Kidney (tissue), 14 donors: Measurements from ENCODE around the gene POLR1B. TPM values are rescaled to one million over a fixed set of nuclear protein-coding genes. Genes with fewer than 3 reads are reported as not detected.
A peak's percentile ranks its signal among the peaks of the same experiment; 100 is the strongest.
"Not testable (repeated sequence)": the region's sequence is repeated elsewhere in the genome, so short reads cannot be mapped to it uniquely, and the experiment has no call there.

ENCODE experiments used
- DNase-seq, 5 donors: peaks; one replicate each; pipeline ENCODE4 v3.0.0-alpha.2; 2013 to 2020
- FAIRE-seq: peaks from 2 replicates; lab custom pipeline; 2012; peaks lifted over from hg19 to GRCh38; lab: Jason Lieb, UNC
- H3K27ac ChIP-seq, 2 donors: one replicate each; pipeline ENCODE4 v1.7.0; 2013; ENCODE audit warnings: low read depth in 2 of 2, low read length in 2 of 2, inconsistent platforms in 1 of 2
- H3K27me3 ChIP-seq: one replicate; pipeline ENCODE4 v1.7.1; 2013; ENCODE audit warnings: low read length, inconsistent platforms; ENCODE audit not compliant: control insufficient read depth, insufficient read depth
- H3K36me3 ChIP-seq, 3 donors: one replicate each; pipeline versions ENCODE4 v1.7.0 to v1.7.1; 2013; ENCODE audit warnings: low read length in 3 of 3, control low read depth in 1 of 3, inconsistent platforms in 1 of 3; ENCODE audit not compliant: insufficient read depth in 3 of 3, control insufficient read depth in 2 of 3
- H3K4me1 ChIP-seq, 3 donors: one replicate each; pipeline versions ENCODE4 v1.7.0 to v1.7.1; 2013; ENCODE audit warnings: low read length in 3 of 3, inconsistent platforms in 1 of 3, low read depth in 1 of 3; ENCODE audit not compliant: control insufficient read depth in 2 of 3, insufficient read depth in 2 of 3
- H3K4me3 ChIP-seq, 3 donors: one replicate each; pipeline versions ENCODE4 v1.7.0 to v1.8.1; 2013; ENCODE audit warnings: low read length in 3 of 3, control low read depth in 1 of 3, inconsistent platforms in 1 of 3
- H3K9ac ChIP-seq, 3 donors: one replicate each; pipeline versions ENCODE4 v1.7.0 to v1.7.1; 2013; ENCODE audit warnings: low read length in 3 of 3, control low read depth in 1 of 3, inconsistent platforms in 1 of 3
- H3K9me3 ChIP-seq, 3 donors: one replicate each; pipeline versions ENCODE4 v1.7.0 to v1.7.1; 2013; ENCODE audit warnings: low read length in 3 of 3, control low read depth in 1 of 3, inconsistent platforms in 1 of 3; ENCODE audit not compliant: control insufficient read depth in 2 of 3, insufficient read depth in 1 of 3
- CTCF ChIP-seq: IDR thresholded peaks from 3 replicates; pipeline ENCODE4 v1.5.1; 2012; ENCODE audit warnings: mild to moderate bottlenecking, moderate library complexity, borderline replicate concordance; ENCODE audit not compliant: insufficient read depth; ENCODE audit errors: extremely low read depth
- intact Hi-C: fragments of 100-400 bp; cut with DNase I; formaldehyde crosslinking; loops from one replicate; pipeline ENCODE4 v1.11.1; 2022
- polyA plus RNA-seq: library from polyadenylated mRNA; stranded (reverse); fragments of 350-450 nt; fragmentation: Illumina TruSeq; extraction: RNeasy Lipid Tissue Mini Kit (QIAGEN cat#74804); gene quantifications from one replicate; pipeline ENCODE4 v1.2.3, GENCODE V29; 2014; ENCODE audit warnings: low read depth, low replicate concordance; ENCODE audit not compliant: insufficient read depth
- total RNA-seq: library from RNA; stranded (reverse); fragmentation: NEBNext Ultra II Directional; extraction: Animal tissue kit (Norgen Biotek cat#: 25700); gene quantifications from one replicate; pipeline ENCODE4 v1.2.1, GENCODE V29; 2021
- donor health status: control.
- donor health status: control.
- donor health status: control.
- donor health status: control.
- donor health status: control.
- donor health status: DM: yes; HTN: yes; CAD: no.
- donor health status: Normal renal cell carcinoma (clear cell type).

POLR1B gene
- total and polyA plus RNA-seq, 2 donors from 2014 or later: 6.0 to 24.4 TPM

- Histone ChIP-seq H3K27ac (no peak overlapping the region), H3K36me3 (peaks cover 12 to 35% (median 20%) of the 10 kb centered on the region in 3 donors)
- peak; percentile 23 for FAIRE-seq
These were observed 5.1 kb downstream of the POLR1B start for GRCh38 chr2:112547333-112547732.

GRCh38 chr2:112548980-112549379, 6.7 kb downstream of the POLR1B start:
- Histone ChIP-seq H3K4me3 (no peak overlapping the region), H3K27ac (no peak overlapping the region), H3K36me3 (peaks cover 12 to 45% (median 27%) of the 10 kb centered on the region in 3 donors), H3K9me3 (no peaks in the 10 kb centered on the region), H3K27me3 (no peaks in the 10 kb centered on the region), H3K9ac (no peak overlapping the region), H3K4me1 (no peaks in the 10 kb centered on the region)
- no peak for FAIRE-seq
- intact Hi-C loops: no loop called here
- no peak for DNase-seq
- no peak for TF ChIP-seq CTCF

More at GRCh38 chr2:112547333-112547732, 5.1 kb downstream of the POLR1B start:
- no peaks in the 10 kb centered on the region for H3K9me3 ChIP-seq
- DNase-seq: peak in 2 of 5 donors; percentile 39 to 55
- H3K4me1 ChIP-seq: peaks cover 0 to 5% (median 2%) of the 10 kb centered on the region in 3 donors
- no peaks in the 10 kb centered on the region for H3K27me3 ChIP-seq
- H3K4me3 ChIP-seq: no peak overlapping the region
- TF ChIP-seq CTCF: no peak
- H3K9ac ChIP-seq: no peak overlapping the region
- intact Hi-C loops: no loop called here

- Histone ChIP-seq H3K4me3 (no peak overlapping the region), H3K9me3 (peaks cover 0 to 8% (median 0%) of the 10 kb centered on the region in 3 donors), H3K27me3 (no peaks in the 10 kb centered on the region), H3K4me1 (no peaks in the 10 kb centered on the region), H3K27ac (no peak overlapping the region), H3K9ac (no peak overlapping the region), H3K36me3 (peaks cover 9 to 40% (median 26%) of the 10 kb centered on the region in 3 donors)
- DNase-seq (no peak), FAIRE-seq (no peak)
- TF ChIP-seq CTCF: no peak
- intact Hi-C loops: no loop called here
These were observed 23.8 kb downstream of the POLR1B start for GRCh38 chr2:112566104-112566503.

GRCh38 chr2:112566508-112566907, 24.2 kb downstream of the POLR1B start:
- H3K27me3 ChIP-seq, intact Hi-C loops, H3K4me3 ChIP-seq, H3K9me3 ChIP-seq, H3K4me1 ChIP-seq, FAIRE-seq, H3K9ac ChIP-seq, DNase-seq, H3K27ac ChIP-seq: not testable (repeated sequence)
- peaks cover 9 to 41% (median 30%) of the 10 kb centered on the region in 3 donors for H3K36me3 ChIP-seq
